H1 (cell line): ENCODE measurements around the gene GOSR1. TPM values are rescaled to one million over a fixed set of nuclear protein-coding genes. Genes with fewer than 3 reads are reported as not detected.

ENCODE experiments used
- CHD7 ChIP-seq: fragments of 300-600 bp; sonication (generic); IDR thresholded peaks from 2 replicates; pipeline ENCODE4 v1.7.1; 2012; ENCODE audit warnings: low read length, moderate library complexity, mild to moderate bottlenecking, inconsistent platforms; ENCODE audit not compliant: insufficient replicate concordance
- polyA plus RNA-seq, 7 experiments: library from polyadenylated mRNA; depleted of rRNA in 3 of 7; stranded (reverse) in 5 of 7; unstranded in 2 of 7; fragments of >200 nt in 5 of 7; fragments of 200-250 nt in 2 of 7; gene quantifications; 1 replicate in 5 of 7; 2 replicates in 1 of 7; 4 replicates in 1 of 7; pipeline versions ENCODE4 v1.2.1 to v1.2.3, GENCODE V29; 2011 to 2013; ENCODE audit warnings: missing spikeins in 2 of 7, mixed read lengths in 2 of 7
- total RNA-seq: library from RNA; stranded (reverse); fragmentation: NEBNext Ultra II Directional; extraction: Animal tissue kit (Norgen Biotek cat#: 25700); gene quantifications from 2 replicates; pipeline ENCODE4 v1.2.1, GENCODE V29; 2021

The GOSR1 gene
- total and polyA plus RNA-seq, 2 of the 8 experiments (the other 6 are each of a cell fraction or from before 2014, with no cell fraction given), result 9.2 to 43.3 TPM

- no peak for TF ChIP-seq CHD7
Measured at GRCh38 chr17:30519166-30519565, 42.0 kb downstream of the GOSR1 start (continued).
